ENCODE measurements around the gene PRAME.
"Not testable (repeated sequence)": the region's sequence is repeated elsewhere in the genome, so short reads cannot be mapped to it uniquely, and the experiment has no call there.

PRAME gene

DNA sequence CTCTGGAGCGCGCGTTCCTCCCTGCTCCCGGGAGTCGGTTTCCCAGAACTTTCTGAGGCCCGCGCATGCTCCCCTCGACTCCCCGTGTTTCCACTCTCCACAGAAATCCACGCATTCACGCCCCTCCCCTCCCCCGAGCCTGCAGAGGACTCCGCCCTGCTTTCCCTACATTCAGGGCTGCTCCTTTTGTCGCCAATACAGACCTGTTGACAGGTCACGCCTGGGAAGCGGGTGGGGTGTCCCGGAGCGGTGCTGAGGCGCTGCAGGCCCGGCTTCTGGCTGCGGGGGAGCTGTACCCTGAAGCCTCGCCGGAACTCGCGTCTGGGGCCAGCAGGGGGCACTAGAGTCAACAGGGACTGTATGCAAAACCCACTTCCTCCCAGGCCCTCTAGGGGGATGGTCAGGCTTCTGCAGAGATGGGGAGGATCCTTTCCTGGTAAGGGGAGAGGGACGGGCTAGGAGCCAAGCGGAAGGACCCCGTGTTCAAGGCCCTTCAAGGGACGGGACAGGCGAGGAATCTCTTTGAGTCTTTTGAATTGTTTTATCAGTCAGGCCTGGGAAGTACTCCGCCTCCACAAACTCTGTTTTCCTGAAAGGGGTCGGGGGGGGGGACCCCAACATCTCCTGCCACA, at the start of gene PRAME:
Gene PRAME, minus strand, starts transcription at position 294 of the 632 bp plus-strand sequence. CDS start 2,433 bp downstream, outside the sequence.
- Histone ChIP-seq H3K4me3 (ENCODE audit: insufficient read depth, low read length, poor library complexity, severe bottlenecking) (no peak within 1 kb of the TSS), H2AFZ (ENCODE audit: low read depth, low read length, severe bottlenecking) (no peak within 1 kb of the TSS), H3F3A (ENCODE audit: insufficient read depth) (no peaks in the 10 kb centered on the region), H3K27ac (ENCODE audit: low read depth, low read length) (no peak within 1 kb of the TSS), H3K9me2 (replicated peaks; ENCODE audit: insufficient read depth, low read length) (no peaks in the 10 kb centered on the region), H3K27me3 (ENCODE audit: low read length) (no peaks in the 10 kb centered on the region), H4K20me1 (ENCODE audit: low read depth, low read length) (no peaks in the 10 kb centered on the region), H3K9me3 (ENCODE audit: insufficient read depth, low read length) (no peaks in the 10 kb centered on the region), H3K9ac (ENCODE audit: low read length) (no peak within 1 kb of the TSS), H3K79me2 (ENCODE audit: insufficient read depth, low read length) (no peaks in the 10 kb centered on the region), H3K36me3 (ENCODE audit: low read length) (no peaks in the 10 kb centered on the region), H3K4me2 (ENCODE audit: low read depth, low read length, poor library complexity, severe bottlenecking) (no peak within 1 kb of the TSS)
- TF ChIP-seq EZH2phosphoT487 (conservative IDR thresholded peaks at IDR 0.05; ENCODE audit: low read length): no peak
- TF ChIP-seq, protein P1, sequence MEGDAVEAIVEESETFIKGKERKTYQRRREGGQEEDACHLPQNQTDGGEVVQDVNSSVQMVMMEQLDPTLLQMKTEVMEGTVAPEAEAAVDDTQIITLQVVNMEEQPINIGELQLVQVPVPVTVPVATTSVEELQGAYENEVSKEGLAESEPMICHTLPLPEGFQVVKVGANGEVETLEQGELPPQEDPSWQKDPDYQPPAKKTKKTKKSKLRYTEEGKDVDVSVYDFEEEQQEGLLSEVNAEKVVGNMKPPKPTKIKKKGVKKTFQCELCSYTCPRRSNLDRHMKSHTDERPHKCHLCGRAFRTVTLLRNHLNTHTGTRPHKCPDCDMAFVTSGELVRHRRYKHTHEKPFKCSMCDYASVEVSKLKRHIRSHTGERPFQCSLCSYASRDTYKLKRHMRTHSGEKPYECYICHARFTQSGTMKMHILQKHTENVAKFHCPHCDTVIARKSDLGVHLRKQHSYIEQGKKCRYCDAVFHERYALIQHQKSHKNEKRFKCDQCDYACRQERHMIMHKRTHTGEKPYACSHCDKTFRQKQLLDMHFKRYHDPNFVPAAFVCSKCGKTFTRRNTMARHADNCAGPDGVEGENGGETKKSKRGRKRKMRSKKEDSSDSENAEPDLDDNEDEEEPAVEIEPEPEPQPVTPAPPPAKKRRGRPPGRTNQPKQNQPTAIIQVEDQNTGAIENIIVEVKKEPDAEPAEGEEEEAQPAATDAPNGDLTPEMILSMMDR (IDR thresholded peaks at IDR 0.05; ENCODE audit: insufficient read depth, low read length, poor library complexity, severe bottlenecking): peak; percentile 56

- not testable (repeated sequence) for H3K9me3 ChIP-seq (ENCODE audit: insufficient read depth, low read length); H2AFZ ChIP-seq (ENCODE audit: low read depth, low read length, severe bottlenecking); H3K9me2 ChIP-seq (replicated peaks; ENCODE audit: insufficient read depth, low read length); H3K27ac ChIP-seq (ENCODE audit: low read depth, low read length); H3K27me3 ChIP-seq (ENCODE audit: low read length); H4K20me1 ChIP-seq (ENCODE audit: low read depth, low read length); H3K4me2 ChIP-seq (ENCODE audit: low read depth, low read length, poor library complexity, severe bottlenecking); H3K9ac ChIP-seq (ENCODE audit: low read length); H3K36me3 ChIP-seq (ENCODE audit: low read length); H3F3A ChIP-seq (ENCODE audit: insufficient read depth); H3K4me3 ChIP-seq (ENCODE audit: insufficient read depth, low read length, poor library complexity, severe bottlenecking); H3K79me2 ChIP-seq (ENCODE audit: insufficient read depth, low read length)
Observed at GRCh38 chr22:22608022-22608421, 49.0 kb upstream of the PRAME start.

GRCh38 chr22:22605074-22605404, 46.0 kb upstream of the PRAME start:
- no peaks in the 10 kb centered on the region; the same call in 1 of the 2 replicates for H3F3A ChIP-seq (ENCODE audit: insufficient read depth)
- peak overlapping the region; percentile 22 for H3K4me2 ChIP-seq (ENCODE audit: low read depth, low read length, poor library complexity, severe bottlenecking)
- H3K9me2 ChIP-seq (replicated peaks; ENCODE audit: insufficient read depth, low read length): no peaks in the 10 kb centered on the region
- no peak overlapping the region for H3K27ac ChIP-seq (ENCODE audit: low read depth, low read length)
- H3K9ac ChIP-seq (ENCODE audit: low read length): no peak overlapping the region
- H3K9me3 ChIP-seq (ENCODE audit: insufficient read depth, low read length): no peaks in the 10 kb centered on the region
- H3K4me3 ChIP-seq (ENCODE audit: insufficient read depth, low read length, poor library complexity, severe bottlenecking): no peak overlapping the region
- no peaks in the 10 kb centered on the region for H3K79me2 ChIP-seq (ENCODE audit: insufficient read depth, low read length)
- TF ChIP-seq, protein P1 (IDR thresholded peaks at IDR 0.05; ENCODE audit: insufficient read depth, low read length, poor library complexity, severe bottlenecking): no peak
- TF ChIP-seq EZH2phosphoT487 (conservative IDR thresholded peaks at IDR 0.05; ENCODE audit: low read length): no peak
- H3K27me3 ChIP-seq (ENCODE audit: low read length): no peaks in the 10 kb centered on the region
- no peaks in the 10 kb centered on the region for H3K36me3 ChIP-seq (ENCODE audit: low read length)
- no peak overlapping the region for H2AFZ ChIP-seq (ENCODE audit: low read depth, low read length, severe bottlenecking)
- no peaks in the 10 kb centered on the region for H4K20me1 ChIP-seq (ENCODE audit: low read depth, low read length)

- Histone ChIP-seq H3K27me3 (ENCODE audit: low read length) (no peaks in the 10 kb centered on the region), H3K4me3 (ENCODE audit: insufficient read depth, low read length, poor library complexity, severe bottlenecking) (no peak overlapping the region)
Observed at GRCh38 chr22:22604326-22605073, 45.4 kb upstream of the PRAME start.

More at GRCh38 chr22:22604326-22605073, 45.4 kb upstream of the PRAME start:
- Histone ChIP-seq H2AFZ (ENCODE audit: low read depth, low read length, severe bottlenecking) (no peak overlapping the region), H3K36me3 (ENCODE audit: low read length) (no peaks in the 10 kb centered on the region), H3K9me3 (ENCODE audit: insufficient read depth, low read length) (no peaks in the 10 kb centered on the region), H4K20me1 (ENCODE audit: low read depth, low read length) (no peaks in the 10 kb centered on the region), H3K9me2 (replicated peaks; ENCODE audit: insufficient read depth, low read length) (no peaks in the 10 kb centered on the region), H3K79me2 (ENCODE audit: insufficient read depth, low read length) (no peaks in the 10 kb centered on the region), H3F3A (ENCODE audit: insufficient read depth) (no peaks in the 10 kb centered on the region; the same call in 1 of the 2 replicates), H3K27ac (ENCODE audit: low read depth, low read length) (no peak overlapping the region), H3K9ac (ENCODE audit: low read length) (no peak overlapping the region), H3K4me2 (ENCODE audit: low read depth, low read length, poor library complexity, severe bottlenecking) (peak overlapping the region; percentile 22)
- TF ChIP-seq, protein P1 (IDR thresholded peaks at IDR 0.05; ENCODE audit: insufficient read depth, low read length, poor library complexity, severe bottlenecking): no peak
- TF ChIP-seq EZH2phosphoT487 (conservative IDR thresholded peaks at IDR 0.05; ENCODE audit: low read length): no peak
